HCT116 (cell line): ENCODE data around the gene CAMSAP3. TPM values are rescaled to one million over a fixed set of nuclear protein-coding genes. Genes with fewer than 3 reads are reported as not detected.

Source experiments
- ATAC-seq: fragments of 200-7000 bp; cut with Tn5 transposase; 2 replicates; pipeline ENCODE4 v1.9.1; 2020; ENCODE audit warnings: mild to moderate bottlenecking, moderate library complexity
- BruUV-seq: library from RNA; stranded (reverse); fragments of 400-500 nt; replicated peaks from 2 replicates; lab custom pipeline; 2021; lab: Mats Ljungman, UMichigan
- CTCF ChIA-PET: fragments of 300-600 bp; sonication (Branson Sonifier 250); formaldehyde crosslinking; loops from one replicate; lab custom pipeline; 2021; ENCODE audit warnings: antibody characterized with exemption; lab: Charles Lee
- POLR2A ChIA-PET: fragments of 300-600, 350-600 bp; sonication (Branson Sonifier 250); formaldehyde crosslinking; loops from one replicate; lab custom pipeline; 2021; ENCODE audit warnings: antibody characterized with exemption; lab: Charles Lee
- RAD21 ChIA-PET, 2 experiments: fragments of 300-600 bp; sonication (Branson Sonifier 250); formaldehyde crosslinking; loops; one replicate each; lab custom pipeline; 2023; ENCODE audit warnings: low total read pairs in 2 of 2; ENCODE audit not compliant: uncharacterized antibody in 2 of 2, unreplicated experiment in 2 of 2, low non-redundant PET in 1 of 2; lab: Charles Lee
- DNase-seq: peaks from one replicate; pipeline ENCODE4 v3.0.0-alpha.2; 2010; ENCODE audit warnings: low read depth, low spot score
- H2AFZ ChIP-seq: fragments of 200-600 bp; shearing (Covaris generic), sonication (generic); 2 replicates; pipeline ENCODE4 v1.6.1; 2017; ENCODE audit warnings: low read depth, mixed run types, mixed read lengths, antibody characterized with exemption, low read length; ENCODE audit not compliant: poor library complexity, severe bottlenecking
- H3K27ac ChIP-seq: 2 replicates; pipeline ENCODE4 v1.5.1; 2012; ENCODE audit warnings: low read depth, low read length
- H3K27me3 ChIP-seq: fragments of 200-600 bp; sonication (generic); 2 replicates; pipeline ENCODE4 v1.6.1; 2016; ENCODE audit warnings: mixed run types, low read length, mixed read lengths; ENCODE audit not compliant: insufficient read depth
- H3K36me3 ChIP-seq, 2 experiments: fragments of 200-500 bp in 1 of 2; fragments of 200-600 bp in 1 of 2; sonication (Bioruptor generic) in 1 of 2; sonication (generic) in 1 of 2; 2 replicates each; pipeline versions ENCODE4 v1.5.1 to v1.6.1; 2014 to 2016; ENCODE audit warnings: low read length in 2 of 2, inconsistent platforms in 1 of 2, mixed read lengths in 1 of 2, mixed run types in 1 of 2; ENCODE audit not compliant: insufficient read depth in 2 of 2, control insufficient read depth in 1 of 2
- H3K4me1 ChIP-seq, 2 experiments: fragments of 200-600 bp in 1 of 2; sonication (generic) in 1 of 2; 2 replicates each; pipeline versions ENCODE4 v1.5.1 to v1.6.1; 2012 to 2017; ENCODE audit warnings: low read length in 2 of 2, inconsistent platforms in 1 of 2, mild to moderate bottlenecking in 1 of 2, mixed read lengths in 1 of 2, mixed run types in 1 of 2, moderate library complexity in 1 of 2; ENCODE audit not compliant: insufficient read depth in 2 of 2, control insufficient read depth in 1 of 2
- H3K4me2 ChIP-seq: fragments of 200-600 bp; sonication (generic); 2 replicates; pipeline ENCODE4 v1.6.1; 2017; ENCODE audit warnings: mixed run types, low read length, mixed read lengths
- H3K4me3 ChIP-seq, 2 experiments: fragments of 200-600 bp in 1 of 2; sonication (generic) in 1 of 2; replicated peaks in 1 of 2; 2 replicates each; pipeline ENCODE4 v1.5.1; 2011 to 2016; ENCODE audit warnings: low read length in 2 of 2, control low read depth in 1 of 2, low read depth in 1 of 2, mild to moderate bottlenecking in 1 of 2, mixed read lengths in 1 of 2, mixed run types in 1 of 2
- H3K79me2 ChIP-seq: fragments of 200-600 bp; sonication (generic); 2 replicates; pipeline ENCODE4 v1.6.1; 2017; ENCODE audit warnings: mild to moderate bottlenecking, mixed run types, low read length, moderate library complexity, mixed read lengths; ENCODE audit not compliant: insufficient read depth
- H3K9ac ChIP-seq: fragments of 200-600 bp; sonication (generic); 2 replicates; pipeline ENCODE4 v1.6.1; 2016; ENCODE audit warnings: low read length, mixed read lengths
- H3K9me2 ChIP-seq: fragments of 200-600 bp; sonication (generic), shearing (Covaris generic); 2 replicates; pipeline ENCODE4 v1.6.1; 2017; ENCODE audit warnings: mixed run types, mild to moderate bottlenecking, moderate library complexity; ENCODE audit not compliant: insufficient read depth
- H3K9me3 ChIP-seq, 2 experiments: fragments of 200-500 bp in 1 of 2; fragments of 200-600 bp in 1 of 2; sonication (Bioruptor generic) in 1 of 2; sonication (generic) in 1 of 2; 2 replicates each; pipeline ENCODE4 v1.6.1; 2014 to 2017; ENCODE audit warnings: low read length in 2 of 2, mixed read lengths in 2 of 2, inconsistent platforms in 1 of 2, low read depth in 1 of 2, mild to moderate bottlenecking in 1 of 2, mixed run types in 1 of 2, moderate library complexity in 1 of 2; ENCODE audit not compliant: control insufficient read depth in 1 of 2, insufficient read depth in 1 of 2
- H4K20me1 ChIP-seq: fragments of 200-600 bp; sonication (generic), shearing (Covaris generic); 2 replicates; pipeline ENCODE4 v1.6.1; 2017; ENCODE audit warnings: mixed run types, mild to moderate bottlenecking, moderate library complexity; ENCODE audit not compliant: insufficient read depth
- ATF3 ChIP-seq: IDR thresholded peaks from 2 replicates; pipeline ENCODE4 v1.6.1; 2012
- FOSL1 ChIP-seq: IDR thresholded peaks from 2 replicates; pipeline ENCODE4 v1.6.1; 2012; ENCODE audit warnings: low read depth
- POLR2A ChIP-seq: IDR thresholded peaks from 2 replicates; pipeline ENCODE4 v1.7.0; 2011; ENCODE audit warnings: borderline replicate concordance; ENCODE audit not compliant: insufficient read depth, insufficient read length; ENCODE audit errors: extremely low read depth
- ZFX ChIP-seq: fragments of 450-650 bp; IDR thresholded peaks from 2 replicates; pipeline ENCODE4 v1.6.1; 2017
- intact Hi-C: fragments of 100-400 bp; cut with micrococcal nuclease; formaldehyde crosslinking; loops from 2 replicates; pipeline ENCODE4 v1.10.0; 2022
- total RNA-seq: library from RNA; stranded (reverse); gene quantifications from one replicate; pipeline ENCODE4 v1.2.1, GENCODE V29; 2021; ENCODE audit not compliant: unreplicated experiment
- TF ChIP-seq, protein P1 (sequence below): IDR thresholded peaks from 2 replicates; pipeline ENCODE4 v1.6.1; 2012; ENCODE audit warnings: low read depth

The CAMSAP3 gene
- total RNA-seq, 1 experiment from 2014 or later, result 24.0 TPM

GRCh38 chr19:7629347-7630054 lies 33.8 kb downstream of the CAMSAP3 start, which contains the start of the genes PET100 and XAB2 (continued):
- TF ChIP-seq, protein P1, sequence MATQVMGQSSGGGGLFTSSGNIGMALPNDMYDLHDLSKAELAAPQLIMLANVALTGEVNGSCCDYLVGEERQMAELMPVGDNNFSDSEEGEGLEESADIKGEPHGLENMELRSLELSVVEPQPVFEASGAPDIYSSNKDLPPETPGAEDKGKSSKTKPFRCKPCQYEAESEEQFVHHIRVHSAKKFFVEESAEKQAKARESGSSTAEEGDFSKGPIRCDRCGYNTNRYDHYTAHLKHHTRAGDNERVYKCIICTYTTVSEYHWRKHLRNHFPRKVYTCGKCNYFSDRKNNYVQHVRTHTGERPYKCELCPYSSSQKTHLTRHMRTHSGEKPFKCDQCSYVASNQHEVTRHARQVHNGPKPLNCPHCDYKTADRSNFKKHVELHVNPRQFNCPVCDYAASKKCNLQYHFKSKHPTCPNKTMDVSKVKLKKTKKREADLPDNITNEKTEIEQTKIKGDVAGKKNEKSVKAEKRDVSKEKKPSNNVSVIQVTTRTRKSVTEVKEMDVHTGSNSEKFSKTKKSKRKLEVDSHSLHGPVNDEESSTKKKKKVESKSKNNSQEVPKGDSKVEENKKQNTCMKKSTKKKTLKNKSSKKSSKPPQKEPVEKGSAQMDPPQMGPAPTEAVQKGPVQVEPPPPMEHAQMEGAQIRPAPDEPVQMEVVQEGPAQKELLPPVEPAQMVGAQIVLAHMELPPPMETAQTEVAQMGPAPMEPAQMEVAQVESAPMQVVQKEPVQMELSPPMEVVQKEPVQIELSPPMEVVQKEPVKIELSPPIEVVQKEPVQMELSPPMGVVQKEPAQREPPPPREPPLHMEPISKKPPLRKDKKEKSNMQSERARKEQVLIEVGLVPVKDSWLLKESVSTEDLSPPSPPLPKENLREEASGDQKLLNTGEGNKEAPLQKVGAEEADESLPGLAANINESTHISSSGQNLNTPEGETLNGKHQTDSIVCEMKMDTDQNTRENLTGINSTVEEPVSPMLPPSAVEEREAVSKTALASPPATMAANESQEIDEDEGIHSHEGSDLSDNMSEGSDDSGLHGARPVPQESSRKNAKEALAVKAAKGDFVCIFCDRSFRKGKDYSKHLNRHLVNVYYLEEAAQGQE, result no peak

GRCh38 chr19:7631577-7631976 lies 35.9 kb downstream of the CAMSAP3 start:
- H3K27me3 ChIP-seq, result no peaks in the 10 kb centered on the region
- no peaks in the 10 kb centered on the region for H4K20me1 ChIP-seq
- H3K9me2 ChIP-seq, result no peaks in the 10 kb centered on the region
- no peak overlapping the region for H3K27ac ChIP-seq
- H3K9me3 ChIP-seq, result no peaks in the 10 kb centered on the region
- intact Hi-C loops, result no loop called here
- no peak for DNase-seq
- peaks cover 55% of the 10 kb centered on the region for H3K79me2 ChIP-seq
- H3K4me1 ChIP-seq, result peaks cover 9 to 23% of the 10 kb centered on the region in 2 experiments
- BruUV-seq, result no TSS peak
- ATAC-seq, result no peak
- H3K9ac ChIP-seq, result no peak overlapping the region
- H3K4me2 ChIP-seq, result no peak overlapping the region
- TF ChIP-seq POLR2A (no peak), FOSL1 (no peak), ATF3 (no peak), ZFX (no peak)
- TF ChIP-seq, protein P1, result no peak
- ChIA-PET CTCF (no interaction called here), RAD21 (no interaction called here), POLR2A (no interaction called here)
- H3K4me3 ChIP-seq, result no peak overlapping the region
- H2AFZ ChIP-seq, result no peak overlapping the region
- H3K36me3 ChIP-seq, result peaks cover 0 to 7% of the 10 kb centered on the region in 2 experiments; a peak in 3 of 4 replicates
